ENCODE results near the gene MAN1C1. TPM values are rescaled to one million over a fixed set of nuclear protein-coding genes. Genes with fewer than 3 reads are reported as not detected.

MAN1C1 gene
- polyA plus RNA-seq, 1 of the 3 experiments (the other 2 are of a cell fraction), result 0.20 TPM

DNA sequence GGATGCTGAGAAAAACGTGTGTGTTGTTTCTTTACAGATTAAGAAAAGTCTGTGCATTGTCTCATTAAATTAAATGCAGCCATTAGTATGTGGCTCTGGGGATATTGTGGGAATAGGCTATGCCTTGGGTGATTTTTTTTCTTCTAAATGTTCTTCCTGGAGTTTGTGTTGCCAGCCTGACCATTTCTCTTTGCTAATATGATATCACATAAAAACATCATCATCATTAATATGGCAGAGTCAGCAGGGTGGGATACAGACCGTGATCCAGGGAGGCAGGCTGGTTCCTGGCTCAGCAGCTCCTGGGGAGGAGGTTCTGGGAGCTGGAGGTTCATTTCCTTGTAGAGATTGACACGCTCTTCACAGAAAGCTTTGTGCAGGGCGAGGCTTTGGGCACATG is 122.8 kb downstream of the MAN1C1 start:
- Histone ChIP-seq H3K79me2 (ENCODE audit: insufficient read depth) (no peaks in the 10 kb centered on the region), H3K9me2 (no peaks in the 10 kb centered on the region), H4K20me1 (ENCODE audit: insufficient read depth) (no peaks in the 10 kb centered on the region), H3K36me3 (replicated peaks in 1 of 2; ENCODE audit: control insufficient read depth in 1 of 2, insufficient read depth in 2 of 2, low read length in 1 of 2) (no peaks in the 10 kb centered on the region), H3K4me1 (ENCODE audit: control insufficient read depth in 1 of 2, insufficient read depth in 2 of 2, low read depth in 1 of 2, low read length in 1 of 2) (peaks cover 0 to 28% of the 10 kb centered on the region in 2 experiments; a peak in 1 of 4 replicates), H3K9ac (no peak overlapping the region), H2AFZ (ENCODE audit: low read depth) (no peak overlapping the region), H3F3A (replicated peaks; ENCODE audit: insufficient read depth) (no peaks in the 10 kb centered on the region), H3K27me3 (ENCODE audit: insufficient read depth) (0 out of 2 replicates have a peak, but pooled peaks cover 6% of the 10 kb centered on the region), H3K27ac (ENCODE audit: low read depth in 2 of 2, low read length in 1 of 2) (no peak overlapping the region), H3K4me2 (no peak overlapping the region), H3K4me3 (ENCODE audit: low read depth in 2 of 2, low read length in 1 of 2) (no peak overlapping the region), H3K9me3 (no peaks in the 10 kb centered on the region)
- ChIA-PET POLR2A (no interaction called here), CTCF (interaction anchor here (1.0 to 3.7 kb wide), 3 partner anchors 59 to 121 kb away, joined by 3 to 15 read pairs (median 3); no protein-coding TSS in a partner anchor)
- DNase-seq, result no peak
- TF ChIP-seq, protein P1, sequence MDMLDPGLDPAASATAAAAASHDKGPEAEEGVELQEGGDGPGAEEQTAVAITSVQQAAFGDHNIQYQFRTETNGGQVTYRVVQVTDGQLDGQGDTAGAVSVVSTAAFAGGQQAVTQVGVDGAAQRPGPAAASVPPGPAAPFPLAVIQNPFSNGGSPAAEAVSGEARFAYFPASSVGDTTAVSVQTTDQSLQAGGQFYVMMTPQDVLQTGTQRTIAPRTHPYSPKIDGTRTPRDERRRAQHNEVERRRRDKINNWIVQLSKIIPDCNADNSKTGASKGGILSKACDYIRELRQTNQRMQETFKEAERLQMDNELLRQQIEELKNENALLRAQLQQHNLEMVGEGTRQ (IDR thresholded peaks at IDR 0.05; ENCODE audit: borderline replicate concordance, low read depth, low read length), result no peak
- TF ChIP-seq FOXJ3 (CRISPR knock-in tag; IDR thresholded peaks at IDR 0.05) (no peak), GABPA (IDR thresholded peaks at IDR 0.05; ENCODE audit: low read depth) (no peak), IRF3 (IDR thresholded peaks at IDR 0.05; ENCODE audit: low read depth, low read length) (no peak), POLR2AphosphoS5 (IDR thresholded peaks at IDR 0.05; ENCODE audit: low read depth, low read length) (no peak), TEAD4 (IDR thresholded peaks at IDR 0.05; ENCODE audit: borderline replicate concordance, insufficient read depth) (no peak), EP300 (IDR thresholded peaks at IDR 0.05; ENCODE audit: borderline replicate concordance in 1 of 2, low read depth in 1 of 2, low read length in 1 of 2) (no peak), EZH2phosphoT487 (IDR thresholded peaks at IDR 0.05; ENCODE audit: borderline replicate concordance, low read depth) (no peak), SIN3A (IDR thresholded peaks at IDR 0.05; ENCODE audit: borderline replicate concordance, low read depth, low read length) (no peak), FOSL2 (IDR thresholded peaks at IDR 0.05; ENCODE audit: borderline replicate concordance, low read depth) (no peak), NFIC (IDR thresholded peaks at IDR 0.05; ENCODE audit: borderline replicate concordance) (no peak)
- TF ChIP-seq, protein P2, sequence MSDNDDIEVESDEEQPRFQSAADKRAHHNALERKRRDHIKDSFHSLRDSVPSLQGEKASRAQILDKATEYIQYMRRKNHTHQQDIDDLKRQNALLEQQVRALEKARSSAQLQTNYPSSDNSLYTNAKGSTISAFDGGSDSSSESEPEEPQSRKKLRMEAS (IDR thresholded peaks at IDR 0.05; ENCODE audit: low read depth), result no peak
- WGBS (ENCODE audit: low lambda C conversion rate), result 12% methylated on average over 2 of the region's 4 CpGs

- Histone ChIP-seq H3K4me3 (ENCODE audit: low read depth in 2 of 2, low read length in 1 of 2) (no peak overlapping the region), H3K36me3 (replicated peaks in 1 of 2; ENCODE audit: control insufficient read depth in 1 of 2, insufficient read depth in 2 of 2, low read length in 1 of 2) (no peaks in the 10 kb centered on the region), H3K27ac (ENCODE audit: low read depth in 2 of 2, low read length in 1 of 2) (no peak overlapping the region), H3K4me2 (no peak overlapping the region), H3K79me2 (ENCODE audit: insufficient read depth) (no peaks in the 10 kb centered on the region), H3K27me3 (ENCODE audit: insufficient read depth) (0 out of 2 replicates have a peak, but pooled peaks cover 6% of the 10 kb centered on the region), H3K9me2 (no peaks in the 10 kb centered on the region), H3K9me3 (no peaks in the 10 kb centered on the region), H3F3A (replicated peaks; ENCODE audit: insufficient read depth) (no peaks in the 10 kb centered on the region), H2AFZ (ENCODE audit: low read depth) (no peak overlapping the region), H4K20me1 (ENCODE audit: insufficient read depth) (no peaks in the 10 kb centered on the region), H3K9ac (no peak overlapping the region), H3K4me1 (ENCODE audit: control insufficient read depth in 1 of 2, insufficient read depth in 2 of 2, low read depth in 1 of 2, low read length in 1 of 2) (peaks cover 0 to 27% of the 10 kb centered on the region in 2 experiments; a peak in 1 of 4 replicates)
- 81% methylated on average over 9 of the region's 10 CpGs for WGBS (ENCODE audit: low lambda C conversion rate)
- POLR2A ChIA-PET, result no interaction called here
- DNase-seq, result no peak
- CTCF ChIA-PET, result interaction anchor here (1.0 kb wide), 1 partner anchor 72 kb away, joined by 3 read pairs; no protein-coding TSS in a partner anchor
- TF ChIP-seq FOSL2 (IDR thresholded peaks at IDR 0.05; ENCODE audit: borderline replicate concordance, low read depth) (no peak), CTCF (IDR thresholded peaks at IDR 0.05) (no peak), EP300 (IDR thresholded peaks at IDR 0.05; ENCODE audit: borderline replicate concordance in 1 of 2, low read depth in 1 of 2, low read length in 1 of 2) (no peak), TAF1 (IDR thresholded peaks at IDR 0.05; ENCODE audit: borderline replicate concordance, low read depth, low read length) (no peak), GABPA (IDR thresholded peaks at IDR 0.05; ENCODE audit: low read depth) (no peak), POLR2AphosphoS5 (IDR thresholded peaks at IDR 0.05; ENCODE audit: low read depth, low read length) (no peak), ELF1 (IDR thresholded peaks at IDR 0.05) (no peak), CHD2 (IDR thresholded peaks at IDR 0.05; ENCODE audit: low read length, partially characterized antibody) (no peak)
- TF ChIP-seq, protein P3, sequence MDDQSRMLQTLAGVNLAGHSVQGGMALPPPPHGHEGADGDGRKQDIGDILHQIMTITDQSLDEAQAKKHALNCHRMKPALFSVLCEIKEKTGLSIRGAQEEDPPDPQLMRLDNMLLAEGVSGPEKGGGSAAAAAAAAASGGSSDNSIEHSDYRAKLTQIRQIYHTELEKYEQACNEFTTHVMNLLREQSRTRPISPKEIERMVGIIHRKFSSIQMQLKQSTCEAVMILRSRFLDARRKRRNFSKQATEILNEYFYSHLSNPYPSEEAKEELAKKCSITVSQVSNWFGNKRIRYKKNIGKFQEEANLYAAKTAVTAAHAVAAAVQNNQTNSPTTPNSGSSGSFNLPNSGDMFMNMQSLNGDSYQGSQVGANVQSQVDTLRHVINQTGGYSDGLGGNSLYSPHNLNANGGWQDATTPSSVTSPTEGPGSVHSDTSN (IDR thresholded peaks at IDR 0.05), result no peak
- TF ChIP-seq, protein P2 (IDR thresholded peaks at IDR 0.05; ENCODE audit: low read depth), result no peak
Measured at GRCh38 chr1:25740071-25740470, 123.5 kb downstream of the MAN1C1 start.
